CD4-positive, alpha-beta T cell treated with Interleukin-6 at 100 ng/mL for 8 hours (primary cell): ENCODE results near the gene FBXO45.
A peak's percentile ranks its signal among the peaks of the same experiment; 100 is the strongest.
"Not testable (repeated sequence)": the region's sequence is repeated elsewhere in the genome, so short reads cannot be mapped to it uniquely, and the experiment has no call there.

Source experiments
- DNase-seq: peaks from one replicate; pipeline ENCODE4 v3.0.0-alpha.2; 2020; ENCODE audit warnings: mixed read lengths, low spot score

Gene FBXO45

DNA sequence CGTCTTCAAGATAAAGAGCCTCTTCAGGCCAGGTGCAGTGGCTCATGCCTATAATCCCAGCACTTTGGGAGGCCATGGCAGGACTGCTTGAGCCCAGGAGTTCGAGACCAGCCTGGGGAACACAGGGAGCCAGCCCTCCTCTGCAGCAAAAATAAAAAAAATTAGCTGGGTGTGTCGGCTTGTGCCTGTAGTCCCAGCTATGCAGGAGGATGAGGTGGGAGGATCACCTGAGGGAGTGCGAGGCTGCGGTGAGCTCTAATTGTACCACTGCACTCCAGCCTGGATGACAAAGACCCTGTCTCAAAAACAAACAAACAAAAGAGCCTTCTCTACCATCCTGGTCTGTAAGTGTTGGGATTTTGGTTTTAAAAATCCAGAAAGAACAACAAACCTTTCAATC lies 11.2 kb upstream of the FBXO45 start:
- no peak for DNase-seq

DNA sequence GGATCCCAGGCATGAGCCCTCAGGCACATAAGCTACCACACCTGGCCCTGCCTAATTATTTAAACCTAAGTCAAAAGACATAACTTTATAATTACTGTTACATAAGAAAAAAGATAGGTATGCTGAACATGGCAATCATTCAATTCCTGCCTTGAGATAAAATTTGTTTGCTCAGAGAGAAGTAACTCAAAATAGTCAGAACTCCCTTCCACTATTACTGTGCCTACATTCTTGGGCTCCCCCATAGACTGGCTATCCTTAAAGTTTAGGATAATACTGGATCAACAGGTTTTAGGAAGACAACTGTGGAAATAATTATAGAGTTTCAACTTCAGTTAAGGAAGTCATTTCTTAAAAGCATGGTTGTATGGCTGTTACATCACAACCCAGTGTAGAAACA lies 10.0 kb upstream of the FBXO45 start:
- DNase-seq = no peak

DNA sequence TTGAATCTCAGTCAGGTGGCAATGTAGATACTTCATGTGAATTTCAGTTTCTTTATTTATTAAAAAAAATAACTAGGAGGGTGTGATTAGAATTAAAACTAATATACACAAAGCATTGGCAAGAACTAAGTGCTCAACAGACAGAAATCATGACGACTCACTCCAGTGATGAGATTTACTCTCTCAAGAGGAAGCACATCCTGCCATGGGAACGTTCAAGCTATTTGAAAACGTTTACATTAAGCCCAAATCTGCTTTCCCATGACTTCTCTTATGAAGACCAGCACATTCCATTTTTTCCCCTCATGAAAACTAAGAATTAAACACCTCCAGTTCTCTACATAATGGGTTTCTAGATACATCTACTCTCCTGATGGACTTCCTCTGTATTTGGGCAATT lies 8.6 kb upstream of the FBXO45 start:
- no peak for DNase-seq

DNA sequence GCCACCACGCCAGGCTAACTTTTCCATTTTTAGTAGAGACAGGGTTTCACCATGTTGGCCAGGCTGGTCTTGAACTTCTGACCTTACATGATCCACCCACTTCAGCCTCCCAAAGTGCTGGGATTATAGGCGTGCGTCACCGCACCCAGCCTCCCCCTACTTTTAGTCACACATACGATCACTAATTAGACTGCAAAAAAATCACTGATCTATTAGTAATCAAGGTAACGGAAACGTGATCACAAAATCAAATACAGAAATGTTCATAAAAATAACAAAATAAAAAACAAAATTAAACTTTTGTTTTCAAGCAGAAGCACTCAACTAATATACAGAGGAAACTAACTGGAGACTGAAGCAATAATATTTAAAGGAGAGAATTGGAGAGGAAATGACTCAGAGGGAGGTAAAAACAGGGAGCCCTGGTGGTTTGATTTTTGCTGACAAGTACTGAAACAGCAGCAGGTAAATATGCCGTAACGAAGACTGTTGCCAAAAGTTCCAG lies 4.7 kb upstream of the FBXO45 start:
- DNase-seq = peak; percentile 65

DNA sequence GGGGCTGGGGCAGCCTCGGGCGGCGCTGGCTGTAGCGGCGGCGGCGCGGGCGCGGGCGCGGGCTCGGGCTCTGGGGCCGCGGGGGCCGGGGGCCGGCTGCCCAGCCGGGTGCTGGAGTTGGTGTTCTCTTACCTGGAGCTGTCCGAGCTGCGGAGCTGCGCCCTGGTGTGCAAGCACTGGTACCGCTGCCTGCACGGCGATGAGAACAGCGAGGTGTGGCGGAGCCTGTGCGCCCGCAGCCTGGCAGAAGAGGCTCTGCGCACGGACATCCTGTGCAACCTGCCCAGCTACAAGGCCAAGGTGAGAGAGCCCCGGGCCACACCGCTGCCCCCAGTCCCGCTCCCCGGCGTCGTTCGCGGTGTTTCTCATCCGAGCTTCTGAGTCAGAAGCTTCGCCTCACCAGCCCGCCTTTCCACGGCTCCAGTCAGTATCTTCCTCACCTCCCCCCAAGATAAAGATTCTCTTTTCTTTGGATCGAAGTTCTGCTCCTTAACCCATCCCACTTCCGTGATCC lies 600 bp downstream of the FBXO45 start:
- DNase-seq = peak; percentile 39

DNA sequence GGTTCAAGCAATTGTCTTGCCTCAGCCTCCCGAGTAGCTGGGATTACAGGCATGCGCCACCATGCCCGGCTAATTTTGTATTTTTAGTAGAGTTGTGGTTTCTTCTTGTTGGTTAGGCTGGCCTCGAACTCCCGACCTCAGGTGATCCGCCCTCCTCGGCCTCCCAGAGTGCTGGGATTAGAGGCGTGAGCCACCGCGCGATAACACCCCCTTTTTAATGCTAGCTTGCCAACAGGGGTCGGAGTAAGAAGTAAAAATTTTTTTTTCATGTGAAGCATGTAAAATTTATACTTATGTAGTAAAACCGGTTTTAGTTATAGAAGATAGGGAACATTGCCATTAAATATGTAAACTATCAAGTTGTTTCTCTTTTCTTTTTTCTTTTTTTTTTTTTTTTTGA lies 1.9 kb downstream of the FBXO45 start:
- not testable (repeated sequence) for DNase-seq

DNA sequence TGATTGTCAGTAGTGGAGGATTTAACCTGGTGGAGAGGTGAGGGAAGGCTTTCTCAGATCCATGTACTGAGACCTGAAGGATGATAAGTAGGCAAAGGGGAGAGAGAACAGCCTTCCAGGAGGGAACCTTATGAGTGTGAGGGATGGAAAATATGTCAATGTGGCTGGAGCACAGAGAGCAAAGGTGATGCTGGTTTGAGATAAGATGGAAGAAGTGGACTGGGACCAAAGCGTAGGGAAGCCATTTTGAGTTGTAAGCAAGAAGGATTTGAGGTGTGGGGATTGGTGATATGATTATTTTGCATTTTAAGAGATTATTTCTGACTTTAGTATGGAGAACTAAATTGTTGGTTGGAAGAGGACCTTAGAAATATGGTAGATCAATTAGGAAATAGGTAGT lies 3.9 kb downstream of the FBXO45 start:
- DNase-seq = no peak

DNA sequence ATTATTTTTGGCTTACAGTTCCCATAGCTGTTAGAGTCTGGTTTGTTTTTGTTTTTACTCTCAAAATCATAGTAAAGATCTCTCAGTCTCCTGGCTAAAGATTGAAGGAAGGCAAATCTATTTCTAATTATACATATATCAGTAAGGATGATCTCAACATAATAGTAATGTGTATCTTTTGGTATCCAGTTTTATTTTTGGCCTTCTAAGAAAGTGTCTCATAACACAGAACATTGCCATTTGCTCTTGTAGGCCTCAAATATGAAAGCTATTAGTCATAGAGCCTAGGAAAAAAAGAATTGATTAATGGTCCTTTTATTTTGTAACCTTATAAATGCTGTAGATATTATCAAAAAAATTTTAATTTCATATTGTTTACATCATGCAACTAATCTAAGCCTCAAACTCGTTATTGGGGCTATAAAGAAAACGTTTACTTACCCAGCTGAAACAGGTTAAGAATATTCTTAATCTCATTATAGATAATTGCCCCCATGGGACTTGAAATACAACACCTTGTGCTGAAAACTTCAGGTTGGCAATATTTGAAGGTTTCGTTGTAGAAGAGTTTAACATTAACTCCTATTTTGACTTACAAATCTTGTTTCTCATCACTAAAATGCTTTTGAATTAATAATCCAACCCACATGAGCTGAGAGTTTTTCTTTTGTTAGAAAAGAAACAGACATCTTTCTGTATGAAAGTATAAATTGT lies 16.7 kb downstream of the FBXO45 start:
- DNase-seq = no peak

DNA sequence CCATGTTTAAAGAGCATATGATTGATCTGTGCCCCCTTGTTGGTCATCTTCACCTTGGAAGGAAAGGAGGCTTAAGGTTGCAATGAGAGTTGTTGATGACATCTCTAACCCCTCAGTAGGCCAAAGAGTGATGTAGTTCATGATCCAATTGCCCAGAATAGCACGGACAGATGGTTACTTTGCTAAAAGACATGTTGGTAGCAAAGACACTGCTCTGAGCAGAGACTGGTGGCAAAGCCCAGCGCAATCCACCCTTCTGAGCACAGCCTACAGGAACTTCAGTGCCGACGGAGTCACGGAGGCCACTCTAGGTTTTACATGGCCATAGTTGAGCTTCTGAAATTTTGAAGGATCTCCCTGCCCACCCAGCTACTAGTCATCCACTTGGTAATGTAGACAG lies 21.8 kb downstream of the FBXO45 start:
- DNase-seq = no peak

DNA sequence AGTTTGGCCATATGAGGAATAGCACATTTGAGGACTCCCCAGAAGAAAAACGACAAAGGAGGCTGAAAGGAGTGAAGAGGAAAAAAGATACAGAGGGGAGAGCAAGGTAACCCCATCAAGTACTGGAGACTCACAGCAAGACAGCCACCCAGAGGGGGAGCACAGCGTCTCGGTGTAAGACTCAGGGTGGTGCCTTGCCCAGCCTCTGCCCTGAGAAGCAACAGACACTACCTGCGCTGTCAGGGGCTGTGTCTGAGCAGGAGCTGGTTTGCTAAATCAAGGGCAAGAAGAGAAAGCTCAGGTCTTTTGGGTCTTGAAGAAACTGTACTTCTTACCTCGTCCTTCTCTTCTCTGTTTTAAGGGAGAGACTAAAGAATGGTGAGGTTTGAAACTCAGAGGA lies 27.9 kb downstream of the FBXO45 start:
- no peak for DNase-seq

DNA sequence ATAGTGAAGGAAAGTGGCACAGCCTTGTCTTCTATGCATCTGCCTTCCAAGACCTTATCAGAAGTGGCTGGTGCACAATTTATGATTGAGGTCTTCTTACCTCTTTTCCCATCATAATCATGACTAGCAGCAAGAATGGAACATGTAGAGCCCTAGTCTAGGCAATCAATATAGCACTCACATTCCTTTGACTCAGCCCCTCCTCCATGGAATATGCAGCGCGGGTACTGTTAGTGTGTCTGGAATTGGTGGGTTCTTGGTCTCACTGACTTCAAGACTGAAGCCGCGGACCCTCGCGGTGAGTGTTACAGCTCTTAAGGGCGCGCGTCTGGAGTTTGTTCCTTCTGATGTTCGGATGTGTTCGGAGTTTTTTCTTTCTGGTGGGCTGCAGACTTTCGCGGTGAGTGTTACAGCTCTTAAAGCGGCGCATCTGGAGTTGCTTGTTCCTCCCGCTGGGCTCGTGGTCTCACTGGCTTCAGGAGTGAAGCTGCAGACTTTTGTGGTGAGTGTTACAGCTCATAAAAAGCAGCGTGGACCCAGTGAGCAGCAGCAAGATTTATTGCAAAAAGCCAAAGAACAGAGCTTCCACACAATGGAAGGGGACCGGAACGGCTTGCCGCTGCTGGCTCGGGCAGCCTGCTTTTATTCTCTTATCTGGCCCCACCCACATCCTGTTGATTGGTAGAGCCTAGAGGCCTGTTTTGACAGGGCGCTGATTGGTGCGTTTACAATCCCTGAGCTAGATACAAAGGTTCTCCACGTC lies 29.7 kb downstream of the FBXO45 start:
- peak; percentile 66 for DNase-seq

DNA sequence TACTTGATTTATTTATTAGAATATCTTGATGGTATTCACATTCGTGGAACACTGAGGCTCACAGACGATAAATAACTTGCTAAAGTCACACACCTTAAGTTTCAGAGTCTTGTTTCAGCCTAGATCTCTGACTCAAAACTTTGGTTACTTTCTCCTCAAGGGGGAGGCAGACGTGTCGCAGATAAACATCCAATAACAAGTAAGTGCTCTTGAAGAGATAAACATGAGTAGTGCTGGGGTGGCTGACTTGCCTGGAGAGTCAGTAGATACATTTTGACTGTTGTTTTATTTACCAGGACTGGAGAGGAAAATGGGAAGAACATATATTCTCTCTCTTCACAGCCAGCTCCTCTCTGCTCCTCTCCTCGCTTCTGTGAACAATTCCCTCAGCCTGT lies 31.3 kb downstream of the FBXO45 start:
- DNase-seq = no peak

DNA sequence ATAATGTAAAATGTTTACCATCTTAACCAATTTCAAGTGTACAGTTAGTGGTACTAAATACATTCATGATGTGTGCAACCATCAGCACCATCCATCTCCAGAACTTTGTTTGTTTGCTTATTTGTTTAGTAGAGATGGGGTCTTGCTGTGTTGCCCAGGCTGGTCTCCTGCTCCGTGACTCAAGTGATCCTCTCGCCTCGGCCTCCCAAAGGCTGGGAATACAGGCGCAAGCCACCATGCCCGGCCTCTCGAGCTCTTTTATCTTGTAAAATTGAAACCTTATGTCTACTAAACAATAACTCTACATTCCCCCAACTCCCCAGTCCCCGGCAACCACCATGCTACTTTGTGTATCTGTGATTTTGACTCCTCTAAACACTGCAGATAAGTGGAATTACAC lies 31.9 kb downstream of the FBXO45 start:
- no peak for DNase-seq

DNA sequence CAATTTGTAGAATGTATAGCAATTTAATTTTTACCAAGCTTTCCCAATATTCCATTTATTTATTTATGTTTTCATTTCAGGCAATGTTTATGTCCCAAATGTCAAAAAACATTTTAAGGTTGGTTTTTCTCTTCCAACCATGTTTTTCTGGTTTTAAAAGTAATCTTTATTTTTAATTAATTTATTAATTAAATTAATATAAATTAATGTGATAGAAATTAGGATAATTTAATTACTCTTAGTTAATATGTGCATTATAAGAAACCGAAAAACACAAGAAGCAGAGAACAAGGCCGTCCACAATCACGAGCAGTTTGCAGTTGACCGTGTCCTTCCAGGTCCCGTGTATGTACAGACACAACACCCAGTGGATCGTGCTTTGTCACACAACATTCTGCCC lies 34.2 kb downstream of the FBXO45 start:
- DNase-seq = no peak

DNA sequence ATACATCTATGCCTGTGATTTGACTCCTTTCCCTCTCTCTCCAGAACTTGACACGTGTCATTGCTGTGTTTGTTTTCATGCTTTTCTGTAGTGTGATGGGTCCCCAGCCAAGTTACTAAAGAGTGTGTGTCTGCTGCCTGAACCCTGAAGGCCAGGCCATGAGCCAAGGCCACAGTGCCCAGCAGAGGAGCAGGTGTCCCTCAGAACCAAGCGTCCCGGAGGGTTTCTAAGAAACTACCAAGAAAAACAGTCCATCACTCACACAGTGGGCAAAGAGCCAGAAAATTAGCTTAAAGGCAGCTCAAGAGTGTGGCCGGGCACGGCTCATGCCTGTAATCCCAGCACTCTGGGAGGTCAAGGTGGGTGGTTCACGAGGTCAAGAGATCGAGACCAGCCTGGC lies 35.2 kb downstream of the FBXO45 start:
- no peak for DNase-seq

DNA sequence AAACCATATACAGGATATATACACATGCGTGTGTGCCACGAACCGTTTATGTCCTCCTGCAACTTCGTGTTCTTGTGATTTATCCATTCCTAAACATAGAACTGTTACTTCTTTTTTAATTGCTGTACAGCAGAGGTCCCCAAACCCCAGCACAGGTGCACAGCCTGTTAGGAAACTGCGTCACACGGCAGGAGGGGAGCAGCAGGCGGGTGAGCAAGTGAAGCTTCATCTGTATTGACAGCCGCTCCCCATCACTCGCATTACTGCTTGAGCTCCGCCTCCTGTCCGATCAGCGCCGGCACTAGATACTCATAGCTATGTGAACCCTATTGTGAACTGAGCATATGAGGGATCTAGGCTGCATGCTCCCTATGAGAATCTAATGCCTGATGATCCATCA lies 36.1 kb downstream of the FBXO45 start:
- peak; percentile 76 for DNase-seq

DNA sequence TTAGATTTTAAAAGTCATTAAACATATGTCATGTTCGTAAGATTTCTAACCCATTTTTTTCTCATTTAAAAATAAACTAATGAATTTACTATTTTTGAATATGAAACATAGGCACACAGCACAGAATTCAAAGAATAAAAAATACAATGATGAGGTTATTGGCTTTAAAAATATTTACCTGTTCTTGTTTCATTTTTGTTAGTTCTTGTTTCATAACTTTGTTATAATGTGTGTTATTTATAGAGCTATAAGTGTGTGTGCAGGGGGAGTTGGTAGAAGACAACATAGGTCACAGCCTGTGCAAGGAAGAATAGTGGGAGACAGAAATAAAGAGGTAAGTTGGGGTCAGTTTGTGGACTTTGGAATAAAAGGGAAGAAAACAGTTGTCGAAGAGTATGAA lies 40.2 kb downstream of the FBXO45 start:
- DNase-seq = no peak

DNA sequence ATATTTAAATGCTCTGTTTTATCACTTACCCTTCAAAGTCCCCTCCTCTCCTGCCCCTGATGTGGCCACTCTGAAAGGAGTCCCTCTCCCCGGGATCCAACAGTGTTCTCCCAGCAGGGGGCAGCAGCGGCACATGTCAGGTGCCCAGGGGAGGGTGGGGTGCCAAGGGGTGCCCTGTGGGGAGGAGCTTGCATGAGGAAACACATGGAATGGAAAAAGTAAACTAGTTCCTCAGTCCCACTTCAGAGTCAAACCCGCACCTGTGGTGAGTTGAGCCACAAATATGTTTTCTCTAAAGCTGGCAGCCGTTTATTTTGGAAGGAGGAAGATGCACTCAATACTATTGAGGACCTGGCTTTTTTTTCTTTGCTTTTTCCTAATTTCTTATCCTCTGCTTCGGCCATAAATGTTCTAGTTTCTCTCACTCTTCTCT lies 40.9 kb downstream of the FBXO45 start:
- DNase-seq = peak; percentile 92

DNA sequence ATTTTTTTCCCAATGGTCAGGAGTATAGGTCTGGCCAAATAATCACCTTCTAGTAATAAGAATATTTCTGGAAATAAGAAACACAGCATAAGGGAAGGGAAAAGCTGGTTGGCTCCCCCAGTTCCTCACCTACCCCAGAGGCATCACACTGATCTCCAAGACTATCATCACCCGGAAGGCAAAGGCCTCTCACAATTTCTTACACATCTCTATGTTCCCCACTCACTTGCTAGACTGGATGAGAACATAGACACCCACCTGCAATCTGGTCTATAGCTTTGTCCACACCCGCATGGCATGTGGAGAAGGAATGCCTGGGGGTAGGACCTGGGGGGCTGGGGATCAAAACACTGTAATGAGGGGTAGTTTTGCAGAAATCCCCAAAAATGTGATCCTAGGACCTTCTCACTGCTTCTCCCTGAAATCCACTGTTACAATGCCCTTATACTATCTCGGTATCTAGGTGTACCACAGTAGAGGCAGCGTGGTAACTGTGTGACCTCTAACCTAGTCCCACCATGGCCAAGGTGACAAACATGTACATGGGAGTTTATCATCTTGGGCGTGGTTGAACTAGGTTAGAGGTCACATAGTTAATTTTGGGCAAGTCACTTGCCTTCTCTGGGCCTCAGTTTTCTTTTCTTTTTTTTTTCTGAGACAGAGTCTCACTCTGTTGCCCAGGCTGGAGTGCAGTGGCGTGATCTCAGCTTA lies 41.5 kb downstream of the FBXO45 start:
- DNase-seq = peak; percentile 22

DNA sequence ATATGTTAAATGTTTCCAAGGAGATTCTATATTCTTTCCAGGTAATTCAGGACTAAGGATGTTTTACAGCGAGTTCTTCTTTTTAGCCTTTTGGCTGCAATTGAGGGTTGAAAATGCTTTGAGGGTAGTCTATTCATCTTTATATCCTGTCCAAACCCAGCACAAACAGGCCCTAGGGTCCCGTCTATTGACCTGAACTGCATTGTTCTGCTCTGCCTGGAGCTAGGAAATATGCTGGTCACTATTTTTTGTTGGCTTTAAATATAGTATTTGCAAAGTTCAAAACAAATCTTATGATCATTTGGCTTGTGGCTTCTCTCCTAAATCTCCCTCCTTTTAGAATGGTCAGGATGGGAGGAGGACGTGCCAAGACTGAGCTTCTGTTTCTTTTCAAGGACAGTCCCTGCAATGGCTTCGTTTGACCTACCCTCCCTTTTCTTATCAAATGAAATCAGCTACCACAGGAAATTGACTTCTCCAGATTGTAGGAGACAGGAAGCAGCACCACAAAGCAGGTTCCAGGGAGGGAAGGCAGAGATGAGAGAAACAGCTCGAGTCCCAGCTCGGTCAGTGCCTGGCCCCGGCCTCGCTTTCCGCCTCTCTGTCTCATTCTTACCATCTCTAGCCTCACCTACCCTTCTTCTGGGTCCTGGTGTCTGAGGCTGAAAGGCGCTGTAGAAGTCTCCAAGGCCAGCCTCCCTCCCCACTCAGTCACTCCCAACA lies 43.5 kb downstream of the FBXO45 start:
- peak; percentile 22 for DNase-seq

DNA sequence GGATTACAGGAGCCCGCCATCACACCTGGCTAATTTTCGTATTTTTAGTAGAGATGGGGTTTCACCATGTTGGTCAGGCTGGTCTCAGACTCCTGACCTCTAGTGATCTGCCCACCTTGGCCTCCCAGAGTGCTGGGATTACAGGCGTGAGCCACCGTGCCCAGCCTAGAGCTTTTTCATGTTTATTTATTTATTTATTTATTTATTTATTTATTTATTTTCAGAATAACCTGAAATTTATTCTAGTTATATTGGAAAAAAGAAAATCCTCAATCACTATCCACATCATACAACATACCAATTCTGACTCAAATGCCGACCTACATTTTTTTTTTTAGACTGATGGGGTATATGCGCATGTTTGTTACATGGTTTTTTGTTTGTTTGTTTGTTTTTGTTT lies 46.8 kb downstream of the FBXO45 start:
- DNase-seq = not testable (repeated sequence)

DNA sequence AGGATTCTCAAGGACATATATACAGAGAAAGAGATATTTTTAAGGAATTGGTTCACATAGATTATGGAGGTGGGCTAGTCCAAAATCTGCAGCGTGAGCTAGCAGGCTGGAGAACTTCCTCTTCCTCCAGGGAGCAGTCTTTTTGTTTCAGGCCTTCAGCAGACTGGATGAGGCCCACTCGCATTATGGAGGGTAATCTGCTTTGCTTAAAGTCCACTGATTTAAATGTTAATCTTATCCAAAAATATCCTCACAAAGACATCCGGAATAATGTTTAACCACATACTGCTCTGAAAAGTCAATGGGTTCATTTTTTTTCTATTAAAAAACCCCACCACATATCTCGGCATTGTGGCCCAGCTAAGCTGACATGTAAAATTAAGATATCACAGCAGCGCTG lies 48.8 kb downstream of the FBXO45 start:
- no peak for DNase-seq
